HepG2 (cell line): ENCODE data around the gene MTHFR. TPM values are rescaled to one million over a fixed set of nuclear protein-coding genes. Genes with fewer than 3 reads are reported as not detected.

Experiments used
- ATAC-seq: fragments of 200-7000 bp; cut with Tn5 transposase; 3 replicates; pipeline ENCODE4 v1.9.1; 2020; ENCODE audit warnings: mild to moderate bottlenecking, moderate library complexity
- BruUV-seq: library from RNA; stranded (reverse); fragments of 400-500 nt; replicated peaks from 2 replicates; lab custom pipeline; 2021; lab: Mats Ljungman, UMichigan
- CTCF ChIA-PET: fragments of 300-600 bp; formaldehyde crosslinking; extraction: SDS; loops from one replicate; lab custom pipeline; 2021; ENCODE audit warnings: low total read pairs, inconsistent platforms, low intra/inter-chr PET ratio; lab: Yijun Ruan, JAX
- POLR2A ChIA-PET: fragments of 350-600 bp; sonication (Branson Sonifier 250); formaldehyde crosslinking; loops from one replicate; lab custom pipeline; 2020; ENCODE audit warnings: antibody characterized with exemption, inconsistent platforms; lab: Yijun Ruan, JAX
- DNase-seq: peaks from one replicate; pipeline ENCODE4 v3.0.0-alpha.2; 2015; ENCODE audit warnings: low spot score
- FAIRE-seq: peaks from 3 replicates; lab custom pipeline; 2011; peaks lifted over from hg19 to GRCh38; lab: Jason Lieb, UNC
- H2AFZ ChIP-seq: one replicate; pipeline ENCODE4 v1.6.1; 2011; ENCODE audit warnings: low read length, inconsistent platforms
- H3K27ac ChIP-seq: fragments of 300-600 bp; 3 replicates; pipeline ENCODE4 v1.8.0; 2011; ENCODE audit warnings: mixed run types, mild to moderate bottlenecking, mixed read lengths, low read length, inconsistent platforms; ENCODE audit not compliant: insufficient read depth; ENCODE audit errors: extremely low read length
- H3K27me3 ChIP-seq, 2 experiments: fragments of 200-600 bp in 1 of 2; 2 replicates in 1 of 2; 3 replicates in 1 of 2; pipeline versions ENCODE4 v1.6.0 to v1.8.0; 2011; ENCODE audit warnings: low read length in 2 of 2, mild to moderate bottlenecking in 2 of 2, moderate library complexity in 2 of 2, inconsistent platforms in 1 of 2; ENCODE audit not compliant: insufficient read depth in 2 of 2, control insufficient read depth in 1 of 2
- H3K36me3 ChIP-seq, 2 experiments: fragments of 200-600 bp in 1 of 2; replicated peaks in 1 of 2; 2 replicates in 1 of 2; 3 replicates in 1 of 2; pipeline versions ENCODE4 v1.5.1 to v1.8.0; 2011; ENCODE audit warnings: low read length in 2 of 2, inconsistent platforms in 1 of 2; ENCODE audit not compliant: insufficient read depth in 2 of 2, control insufficient read depth in 1 of 2
- H3K4me1 ChIP-seq: 2 replicates; pipeline ENCODE4 v1.5.1; 2012; ENCODE audit warnings: low read length, inconsistent platforms; ENCODE audit not compliant: insufficient read depth
- H3K4me2 ChIP-seq: 2 replicates; pipeline ENCODE4 v1.6.0; 2011; ENCODE audit warnings: low read depth, low read length, inconsistent platforms
- H3K4me3 ChIP-seq, 3 experiments: fragments of 200-600 bp in 1 of 3; sonication (generic), shearing (Covaris generic) in 1 of 3; replicated peaks in 1 of 3; 2 replicates each; pipeline ENCODE4 v1.5.1; 2011 to 2016; ENCODE audit warnings: low read length in 3 of 3, inconsistent platforms in 2 of 3, low read depth in 2 of 3, mild to moderate bottlenecking in 2 of 3, control low read depth in 1 of 3, mixed read lengths in 1 of 3; ENCODE audit not compliant: insufficient read depth in 1 of 3
- H3K79me2 ChIP-seq: one replicate; pipeline ENCODE4 v1.6.1; 2011; ENCODE audit warnings: low read length, inconsistent platforms; ENCODE audit not compliant: insufficient read depth
- H3K9ac ChIP-seq: 2 replicates; pipeline ENCODE4 v1.6.0; 2011; ENCODE audit warnings: mild to moderate bottlenecking, low read depth, low read length, inconsistent platforms; ENCODE audit not compliant: insufficient read depth
- H3K9me3 ChIP-seq: 2 replicates; pipeline ENCODE4 v1.5.1; 2012; ENCODE audit warnings: mild to moderate bottlenecking, low read length
- H4K20me1 ChIP-seq: 2 replicates; pipeline ENCODE4 v1.6.0; 2011; ENCODE audit warnings: inconsistent platforms, mild to moderate bottlenecking, low read length, moderate library complexity; ENCODE audit not compliant: insufficient read depth
- ATF7-NPFF ChIP-seq: sonication (generic); formaldehyde crosslinking; IDR thresholded peaks from 2 replicates; pipeline ENCODE4 v1.8.1; 2023; ENCODE audit warnings: mild to moderate bottlenecking, low read depth, missing genetic modification reagents, moderate library complexity
- CAMTA2 ChIP-seq: sonication (generic); formaldehyde crosslinking; IDR thresholded peaks from 2 replicates; pipeline ENCODE4 v1.4.0; 2020; ENCODE audit warnings: mild to moderate bottlenecking, missing genetic modification reagents, borderline replicate concordance
- DDIT3 ChIP-seq: sonication (generic); formaldehyde crosslinking; IDR thresholded peaks from 2 replicates; pipeline ENCODE4 v1.4.0; 2020; ENCODE audit warnings: mild to moderate bottlenecking, missing genetic modification reagents
- ELF4 ChIP-seq: sonication (generic); formaldehyde crosslinking; IDR thresholded peaks from 2 replicates; pipeline ENCODE4 v1.5.0; 2020; ENCODE audit warnings: missing genetic modification reagents, mild to moderate bottlenecking, moderate library complexity, borderline replicate concordance
- GATAD2A ChIP-seq: IDR thresholded peaks from 2 replicates; pipeline ENCODE4 v1.6.1; 2016
- GLI4 ChIP-seq: sonication (generic); formaldehyde crosslinking; IDR thresholded peaks from 2 replicates; pipeline ENCODE4 v1.5.1; 2020; ENCODE audit warnings: missing genetic modification reagents, mild to moderate bottlenecking, moderate library complexity, borderline replicate concordance
- HNRNPUL1 ChIP-seq: fragments of 200-400 bp; formaldehyde crosslinking; IDR thresholded peaks from 2 replicates; pipeline ENCODE4 v1.6.1; 2017; ENCODE audit warnings: low read depth, mild to moderate bottlenecking, low read length, moderate library complexity
- MEIS1 ChIP-seq: sonication (generic); formaldehyde crosslinking; IDR thresholded peaks from 2 replicates; pipeline ENCODE4 v1.9.0; 2021; ENCODE audit warnings: mild to moderate bottlenecking, missing genetic modification reagents, moderate library complexity, borderline replicate concordance
- NR2F1 ChIP-seq, 2 experiments: fragments of 450-650 bp in 1 of 2; formaldehyde crosslinking in 1 of 2; IDR thresholded peaks; 2 replicates each; pipeline versions ENCODE4 v1.5.0 to v1.6.1; 2016 to 2020; ENCODE audit warnings: mild to moderate bottlenecking in 1 of 2, missing compliant biosample characterization in 1 of 2, missing genetic modification reagents in 1 of 2, moderate library complexity in 1 of 2
- NR2F6 ChIP-seq, 2 experiments: IDR thresholded peaks; 2 replicates each; pipeline ENCODE4 v1.6.1; 2016; ENCODE audit warnings: antibody characterized with exemption in 1 of 2, mild to moderate bottlenecking in 1 of 2
- PCBP1 ChIP-seq: fragments of 200-400 bp; formaldehyde crosslinking; IDR thresholded peaks from 2 replicates; pipeline ENCODE4 v1.6.1; 2017; ENCODE audit warnings: mild to moderate bottlenecking, low read depth, low read length, borderline replicate concordance
- POLR2A ChIP-seq, 2 experiments: IDR thresholded peaks; 2 replicates each; pipeline ENCODE4 v1.6.1; 2011; ENCODE audit warnings: low read depth in 2 of 2, low read length in 2 of 2, mild to moderate bottlenecking in 1 of 2, moderate library complexity in 1 of 2; ENCODE audit not compliant: insufficient read depth in 1 of 2
- SUZ12 ChIP-seq: fragments of 150-350 bp; IDR thresholded peaks from 2 replicates; pipeline ENCODE4 v1.6.1; 2014; ENCODE audit warnings: low read depth, low read length
- TAF1 ChIP-seq: sonication (generic); formaldehyde crosslinking; IDR thresholded peaks from 2 replicates; pipeline ENCODE4 v1.4.0; 2020; ENCODE audit warnings: missing genetic modification reagents
- TBL1XR1 ChIP-seq: fragments of 150-350 bp; IDR thresholded peaks from 2 replicates; pipeline ENCODE4 v1.6.1; 2014; ENCODE audit warnings: borderline replicate concordance, low read length; ENCODE audit not compliant: partially characterized antibody
- ZNF235 ChIP-seq: sonication (generic); formaldehyde crosslinking; IDR thresholded peaks from 2 replicates; pipeline ENCODE4 v1.8.1; 2023; ENCODE audit warnings: mild to moderate bottlenecking, missing genetic modification reagents, borderline replicate concordance
- ZNF362 ChIP-seq: sonication (generic); formaldehyde crosslinking; IDR thresholded peaks from 2 replicates; pipeline ENCODE4 v1.4.0; 2020; ENCODE audit warnings: missing genetic modification reagents, mild to moderate bottlenecking, borderline replicate concordance
- ZNF543 ChIP-seq: sonication (generic); formaldehyde crosslinking; IDR thresholded peaks from 2 replicates; pipeline ENCODE4 v1.4.0; 2020; ENCODE audit warnings: mild to moderate bottlenecking, missing genetic modification reagents
- WGBS: methylation state at CpG from one replicate; pipeline ENCODE4 v1.1.6; 2017; ENCODE audit warnings: low lambda C conversion rate; 5-methylcytosine and 5-hydroxymethylcytosine counted together
- in situ Hi-C: cut with HindIII; loops from 2 replicates; pipeline ENCODE4 v1.10.0; 2017; ENCODE audit warnings: low pct_unique_long_range_greater_than_20kb; ENCODE audit not compliant: extremely low pct_ligation_motif_present
- intact Hi-C: fragments of 100-400 bp; cut with micrococcal nuclease; formaldehyde crosslinking; loops from one replicate; pipeline ENCODE4 v1.10.0; 2022; ENCODE audit not compliant: unreplicated experiment
- polyA plus RNA-seq, 8 experiments: library from polyadenylated mRNA; depleted of rRNA in 3 of 8; stranded (reverse) in 7 of 8; unstranded in 1 of 8; fragments of >200 nt; fragmentation: Illumina TruSeq in 4 of 8; extraction: Trizol in 4 of 8; gene quantifications; 2 replicates each; pipeline versions ENCODE4 v1.2.1 to v1.2.3, GENCODE V29; 2011 to 2016; ENCODE audit warnings: low read depth in 4 of 8, missing spikeins in 1 of 8, mixed read lengths in 1 of 8; ENCODE audit not compliant: insufficient read depth in 1 of 8
- total RNA-seq, 5 experiments: library from RNA; depleted of rRNA; stranded (reverse); fragments of >200 nt; fragmentation: Illumina TruSeq; extraction: Trizol; gene quantifications; 2 replicates each; pipeline ENCODE4 v1.2.3, GENCODE V29; 2016; ENCODE audit warnings: low read depth in 1 of 5
- TF ChIP-seq, protein P1 (sequence below): sonication (generic); formaldehyde crosslinking; IDR thresholded peaks from 2 replicates; pipeline ENCODE4 v1.4.0; 2020; ENCODE audit warnings: missing genetic modification reagents, mild to moderate bottlenecking, borderline replicate concordance

Gene MTHFR
- total and polyA plus RNA-seq, 2 of the 13 experiments (the other 11 are each of a cell fraction or from before 2014, with no cell fraction given) = 3.8 to 8.2 TPM

DNA sequence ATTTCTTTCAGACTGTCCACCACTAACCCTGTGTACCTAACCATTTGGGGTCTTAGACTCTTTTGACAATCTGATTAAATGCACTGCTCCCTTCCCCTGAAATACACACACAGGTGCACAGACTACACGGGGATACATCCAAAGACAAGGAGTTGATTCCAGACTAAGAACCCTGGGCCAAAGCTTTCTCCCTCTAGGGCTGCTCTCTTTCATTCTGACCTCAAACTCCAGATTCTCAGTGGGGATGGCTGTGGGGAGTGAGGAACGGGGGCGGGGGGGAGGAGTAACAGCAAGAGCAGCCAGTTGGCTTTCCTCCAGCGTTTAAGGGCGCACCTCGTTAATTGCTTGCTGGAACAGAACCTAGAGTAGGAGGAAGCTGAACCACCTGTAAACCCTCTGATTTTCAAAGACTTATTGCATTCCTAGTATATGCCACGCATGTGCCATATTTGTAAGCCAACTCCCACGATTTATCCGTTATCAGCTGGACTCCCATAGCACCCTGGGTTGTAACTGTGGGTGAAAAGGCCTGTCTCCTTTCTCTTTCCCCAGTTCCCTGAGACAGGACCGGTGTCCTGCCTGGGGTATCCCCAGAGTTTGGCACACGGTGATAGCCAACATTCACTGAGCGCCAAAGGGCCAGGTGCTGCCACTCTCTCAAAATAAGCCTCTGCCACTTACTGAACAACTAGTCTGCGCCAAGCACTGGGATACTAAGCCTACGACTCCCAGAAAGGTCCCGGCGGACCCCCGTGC, 920 bp downstream of the MTHFR start:
- ATAC-seq = no peak
- no TSS peak for BruUV-seq
- TF ChIP-seq SUZ12 (no peak), ATF7-NPFF (CRISPR knock-in tag) (no peak), HNRNPUL1 (no peak), TBL1XR1 (peak; percentile 6), ZNF543 (CRISPR knock-in tag) (peak; percentile 55; the same call in 1 of the 2 replicates), DDIT3 (CRISPR knock-in tag) (no peak), POLR2A (IDR thresholded peaks at IDR 0.05; ENCODE audit: insufficient read depth in 1 of 2, low read depth in 2 of 2, low read length in 2 of 2) (no peak; a peak in 1 of 4 replicates), NR2F1 (CRISPR knock-in tag; IDR thresholded peaks at IDR 0.05) (no peak), MEIS1 (CRISPR knock-in tag) (peak; percentile 13; the same call in 1 of the 2 replicates), ZNF362 (CRISPR knock-in tag) (no peak), GATAD2A (CRISPR knock-in tag) (peak; percentile 1; the same call in 1 of the 2 replicates), ZNF235 (no peak), PCBP1 (no peak), CAMTA2 (CRISPR knock-in tag) (no peak), GLI4 (CRISPR knock-in tag) (no peak), TAF1 (no peak), ELF4 (CRISPR knock-in tag) (no peak), NR2F6 (IDR thresholded peaks at IDR 0.05) (no peak), NR2F6 (CRISPR knock-in tag; IDR thresholded peaks at IDR 0.05) (no peak)
- TF ChIP-seq, protein P1, sequence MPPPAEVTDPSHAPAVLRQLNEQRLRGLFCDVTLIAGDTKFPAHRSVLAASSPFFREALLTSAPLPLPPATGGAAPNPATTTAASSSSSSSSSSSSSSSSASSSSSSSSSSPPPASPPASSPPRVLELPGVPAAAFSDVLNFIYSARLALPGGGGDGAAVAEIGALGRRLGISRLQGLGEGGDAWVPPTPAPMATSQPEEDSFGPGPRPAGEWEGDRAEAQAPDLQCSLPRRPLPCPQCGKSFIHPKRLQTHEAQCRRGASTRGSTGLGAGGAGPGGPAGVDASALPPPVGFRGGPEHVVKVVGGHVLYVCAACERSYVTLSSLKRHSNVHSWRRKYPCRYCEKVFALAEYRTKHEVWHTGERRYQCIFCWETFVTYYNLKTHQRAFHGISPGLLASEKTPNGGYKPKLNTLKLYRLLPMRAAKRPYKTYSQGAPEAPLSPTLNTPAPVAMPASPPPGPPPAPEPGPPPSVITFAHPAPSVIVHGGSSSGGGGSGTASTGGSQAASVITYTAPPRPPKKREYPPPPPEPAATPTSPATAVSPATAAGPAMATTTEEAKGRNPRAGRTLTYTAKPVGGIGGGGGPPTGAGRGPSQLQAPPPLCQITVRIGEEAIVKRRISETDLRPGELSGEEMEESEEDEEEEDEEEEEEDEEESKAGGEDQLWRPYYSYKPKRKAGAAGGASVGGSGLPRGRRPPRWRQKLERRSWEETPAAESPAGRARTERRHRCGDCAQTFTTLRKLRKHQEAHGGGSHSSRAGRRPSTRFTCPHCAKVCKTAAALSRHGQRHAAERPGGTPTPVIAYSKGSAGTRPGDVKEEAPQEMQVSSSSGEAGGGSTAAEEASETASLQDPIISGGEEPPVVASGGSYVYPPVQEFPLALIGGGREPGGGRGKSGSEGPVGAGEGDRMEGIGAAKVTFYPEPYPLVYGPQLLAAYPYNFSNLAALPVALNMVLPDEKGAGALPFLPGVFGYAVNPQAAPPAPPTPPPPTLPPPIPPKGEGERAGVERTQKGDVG (CRISPR knock-in tag) = no peak

More for the DNA sequence above, 920 bp downstream of the MTHFR start:
- Histone ChIP-seq H3K4me1 (peaks cover 62% of the 10 kb centered on the region), H3K9me3 (no peaks in the 10 kb centered on the region), H3K36me3 (peaks cover 4 to 32% of the 10 kb centered on the region in 2 experiments), H3K9ac (peak overlapping the region; percentile 93), H3K79me2 (peaks cover 41% of the 10 kb centered on the region), H4K20me1 (peaks cover 8% of the 10 kb centered on the region; the same call in 1 of the 2 replicates), H2AFZ (no peak overlapping the region), H3K27ac (peak overlapping the region; percentile 94), H3K4me2 (peak overlapping the region; percentile 97), H3K4me3 (peak overlapping the region; percentile 63 to 88 (median 86)), H3K27me3 (no peaks in the 10 kb centered on the region; a peak in 1 of 5 replicates)
- intact Hi-C loops = loop anchor here (5.0 kb wide), 1 partner anchor 153 kb away; the partner anchor contains the start of genes FBXO2 and FBXO44
- FAIRE-seq = peak; percentile 26
- 0% methylated on average over 11 of the region's 17 CpGs for WGBS
- ChIA-PET CTCF (no interaction called here), POLR2A (interaction anchor here (0.8 to 3.2 kb wide), 6 partner anchors 9 to 151 kb away, joined by 3 to 29 read pairs (median 4); partner anchors contain the start of gene FBXO2)
- in situ Hi-C loops = no loop called here
- no peak for DNase-seq
